ENCODE measurements around the gene SMARCA1.

GRCh38 chrX:129497146-129497843 is 26.0 kb downstream of the SMARCA1 start:
- TF ChIP-seq CTCF (conservative IDR thresholded peaks at IDR 0.05 in 1 of 2, IDR thresholded peaks at IDR 0.05 in 1 of 2; ENCODE audit: low read depth in 1 of 2, low read length in 2 of 2) (no peak), EZH2 (IDR thresholded peaks at IDR 0.05; ENCODE audit: low read length, missing control alignments) (no peak)

Measured in fibroblast of lung (primary cell).